Heart left ventricle (tissue), 16 donors: ENCODE results near the gene CIP2A. TPM values are rescaled to one million over a fixed set of nuclear protein-coding genes. Genes with fewer than 3 reads are reported as not detected.
A peak's percentile ranks its signal among the peaks of the same experiment; 100 is the strongest.

ENCODE experiments used
- ATAC-seq, 4 donors: fragments of 200-7000 bp; cut with Tn5 transposase; one replicate each; pipeline ENCODE4 v1.9.1; 2020 to 2022; ENCODE audit warnings: moderate library complexity in 4 of 4, mild to moderate bottlenecking in 3 of 4, moderate number of reproducible peaks in 1 of 4
- DNase-seq, 5 donors: peaks; one replicate each; pipeline ENCODE4 v3.0.0-alpha.2; 2020
- H3K27ac ChIP-seq, 12 donors: fragments of 200-600 bp; sonication (generic) in 4 of 12; one replicate each; pipeline versions ENCODE4 v1.5.0 to v1.8.0; 2016 to 2022; ENCODE audit warnings: mild to moderate bottlenecking in 2 of 12
- H3K27me3 ChIP-seq, 9 donors: fragments of 200-600 bp; sonication (generic) in 2 of 9; one replicate each; pipeline versions ENCODE4 v1.5.1 to v1.8.0; 2016 to 2022; ENCODE audit warnings: mild to moderate bottlenecking in 3 of 9
- H3K36me3 ChIP-seq, 9 donors: fragments of 200-600 bp; sonication (generic) in 2 of 9; one replicate each; pipeline versions ENCODE4 v1.5.0 to v1.8.0; 2018 to 2022; ENCODE audit warnings: mild to moderate bottlenecking in 2 of 9
- H3K4me1 ChIP-seq, 12 donors: fragments of 200-600 bp; sonication (generic) in 4 of 12; one replicate each; pipeline versions ENCODE4 v1.5.0 to v1.8.0; 2016 to 2022; ENCODE audit warnings: mild to moderate bottlenecking in 3 of 12
- H3K4me3 ChIP-seq, 12 donors: fragments of 200-600 bp; sonication (generic) in 4 of 12; one replicate each; pipeline versions ENCODE4 v1.5.0 to v1.8.0; 2017 to 2022; ENCODE audit warnings: mild to moderate bottlenecking in 9 of 12, moderate library complexity in 4 of 12
- H3K9me3 ChIP-seq, 12 donors: fragments of 200-600 bp; sonication (generic) in 4 of 12; one replicate each; pipeline versions ENCODE4 v1.5.0 to v1.8.0; 2016 to 2022; ENCODE audit warnings: mild to moderate bottlenecking in 1 of 12
- CTCF ChIP-seq, 12 donors: fragments of 200-600 bp; sonication (generic) in 4 of 12; IDR thresholded peaks; one replicate each; pipeline versions ENCODE4 v1.5.0 to v1.8.0; 2018 to 2022; ENCODE audit warnings: antibody characterized with exemption in 12 of 12, mild to moderate bottlenecking in 5 of 12
- POLR2A ChIP-seq, 2 donors: fragments of 450-650 bp; IDR thresholded peaks; one replicate each; pipeline ENCODE4 v1.6.1; 2017; ENCODE audit warnings: antibody characterized with exemption in 2 of 2, mild to moderate bottlenecking in 2 of 2, moderate library complexity in 2 of 2
- WGBS, 4 donors: extraction: QIAGEN DNeasy Blood & Tissue Kit in 2 of 4; methylation state at CpG; one replicate each; pipeline versions ENCODE4 v1.1.5 to v1.1.7; 2013 to 2018; 5-methylcytosine and 5-hydroxymethylcytosine counted together
- intact Hi-C, 10 donors: fragments of 100-400 bp; cut with DNase I; formaldehyde crosslinking; loops; one replicate each; pipeline versions ENCODE4 v1.11.1 to v1.14.2; 2022
- polyA plus RNA-seq, 2 donors: library from polyadenylated mRNA; stranded (reverse); fragments of 200-250 nt; gene quantifications; one replicate each; pipeline ENCODE4 v1.2.3, GENCODE V29; 2013
- total RNA-seq, 9 donors: library from RNA; depleted of rRNA in 2 of 9; stranded (reverse); fragments of >200 nt in 2 of 9; fragmentation: NEBNext Ultra II Directional in 3 of 9; extraction: Animal tissue kit (Norgen Biotek cat#: 25700) in 3 of 9; gene quantifications; one replicate each; pipeline versions ENCODE4 v1.1.0 to v1.2.4, GENCODE V29; 2016 to 2023
- donor health status: ischemic (EF 13 %, LVEDD 7.1; RV severe dilation, severe dysfunction).
- donor health status: healthy with polysubstance abuse.
- donor health status: DM: no; HTN: yes; CAD: no.
- donor health status: DM: no; HTN: no; CAD: no.
- donor health status: ischemic (EF 25% LVEDD 6.9; RV normal size, moderate dysfunction).
- donor health status: ischemic (EF 25% LVEDD 5.7; RV mildly dilated, moderate dysfunction).
- donor health status: healthy.
- donor health status: DM: yes; HTN: yes; CAD: no.
- donor health status: ischemic (EF 35%, LVEDD 5.7; RV mildly dilated, moderate dysfunction).
- donor health status: nonischemic (EF 11% LVEDD 7.7; RV severe dilation, severe dysfunction).
- donor health status: DM: yes; HTN: yes; CAD: no.
- donor health status: PGD.
- donor health status: ischemic (EF 29% LVEDD 5.4; RV normal size, mild dysfunction).
- donor health status: nonischemic (EF 23%, LVEDD 6.1; RV moderate dilation, normal function).

Gene CIP2A
- total and polyA plus RNA-seq, 11 donors = 0.19 to 4.7 (median 1.2) TPM

- Histone ChIP-seq H3K27me3 (no peaks in the 10 kb centered on the region), H3K4me1 (peaks cover 0 to 9% (median 0%) of the 10 kb centered on the region in 12 donors), H3K27ac (no peak overlapping the region), H3K4me3 (no peak overlapping the region), H3K36me3 (no peaks in the 10 kb centered on the region), H3K9me3 (no peaks in the 10 kb centered on the region)
- ATAC-seq = no peak
- 65 to 89% (median 68%) methylated on average over 2 of the region's 2 CpGs for WGBS, 4 donors
- intact Hi-C loops = loop anchor here in 1 of 10 donors (5.0 kb wide), 1 partner anchor 42 kb away; no protein-coding TSS in a partner anchor
- TF ChIP-seq CTCF (IDR thresholded peaks at IDR 0.05) (no peak), POLR2A (IDR thresholded peaks at IDR 0.05) (no peak)
- DNase-seq = no peak
These were observed 79.4 kb downstream of the CIP2A start for GRCh38 chr3:108509871-108510270.

DNA sequence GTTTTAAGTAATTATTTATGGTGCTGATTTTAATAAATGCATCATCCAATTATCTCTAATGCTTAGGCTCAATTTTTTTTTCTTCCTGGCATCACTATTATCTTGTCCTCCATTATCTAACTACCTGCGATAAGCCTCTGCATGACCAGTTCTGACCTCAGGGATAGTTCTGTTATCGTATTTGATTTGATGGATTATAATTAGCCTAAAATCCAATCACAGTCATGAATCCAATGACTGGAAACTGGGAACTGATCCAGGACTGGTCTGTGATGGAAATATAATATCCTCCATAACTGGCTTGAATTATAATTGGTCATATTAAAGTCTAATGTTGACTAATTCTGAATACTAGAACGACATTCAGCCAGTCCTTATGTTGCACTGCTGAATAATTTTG is 80.0 kb downstream of the CIP2A start:
- intact Hi-C loops = loop anchor here in 1 of 10 donors (5.0 kb wide), 1 partner anchor 43 kb away; no protein-coding TSS in a partner anchor
- Histone ChIP-seq H3K4me1 (peaks cover 0 to 9% (median 0%) of the 10 kb centered on the region in 12 donors), H3K4me3 (no peak overlapping the region), H3K27me3 (no peaks in the 10 kb centered on the region), H3K9me3 (no peaks in the 10 kb centered on the region), H3K36me3 (no peaks in the 10 kb centered on the region), H3K27ac (no peak overlapping the region)
- TF ChIP-seq POLR2A (IDR thresholded peaks at IDR 0.05) (no peak), CTCF (IDR thresholded peaks at IDR 0.05) (no peak)
- DNase-seq (no peak), ATAC-seq (no peak)
- WGBS, 4 donors = 36 to 44% (median 39%) methylated on average over 3 of the region's 3 CpGs

- DNase-seq (no peak), ATAC-seq (no peak)
- Histone ChIP-seq H3K36me3 (no peaks in the 10 kb centered on the region), H3K27me3 (no peaks in the 10 kb centered on the region), H3K9me3 (no peaks in the 10 kb centered on the region), H3K4me1 (peaks cover 0 to 9% (median 0%) of the 10 kb centered on the region in 12 donors), H3K4me3 (no peak overlapping the region), H3K27ac (no peak overlapping the region)
- intact Hi-C loops = loop anchor here in 1 of 10 donors (5.0 kb wide), 1 partner anchor 44 kb away; no protein-coding TSS in a partner anchor
- TF ChIP-seq POLR2A (IDR thresholded peaks at IDR 0.05) = no peak
These were observed 81.3 kb downstream of the CIP2A start for GRCh38 chr3:108507902-108508301.

- H3K9me3 ChIP-seq = no peaks in the 10 kb centered on the region
- H3K36me3 ChIP-seq = no peaks in the 10 kb centered on the region
- peaks cover 0 to 9% (median 0%) of the 10 kb centered on the region in 12 donors for H3K4me1 ChIP-seq
- DNase-seq (no peak), ATAC-seq (no peak)
- H3K4me3 ChIP-seq = no peak overlapping the region
- TF ChIP-seq CTCF (IDR thresholded peaks at IDR 0.05) (peak in 2 of 12 donors; percentile 16 to 19), POLR2A (IDR thresholded peaks at IDR 0.05) (no peak)
- WGBS, 4 donors = 84 to 94% (median 88%) methylated on average over 1 of the region's 1 CpG
- H3K27ac ChIP-seq = no peak overlapping the region
- intact Hi-C loops = loop anchor here in 1 of 10 donors (5.0 kb wide), 1 partner anchor 46 kb away; no protein-coding TSS in a partner anchor
- no peaks in the 10 kb centered on the region for H3K27me3 ChIP-seq
These were observed 83.4 kb downstream of the CIP2A start for GRCh38 chr3:108505811-108506210.

DNA sequence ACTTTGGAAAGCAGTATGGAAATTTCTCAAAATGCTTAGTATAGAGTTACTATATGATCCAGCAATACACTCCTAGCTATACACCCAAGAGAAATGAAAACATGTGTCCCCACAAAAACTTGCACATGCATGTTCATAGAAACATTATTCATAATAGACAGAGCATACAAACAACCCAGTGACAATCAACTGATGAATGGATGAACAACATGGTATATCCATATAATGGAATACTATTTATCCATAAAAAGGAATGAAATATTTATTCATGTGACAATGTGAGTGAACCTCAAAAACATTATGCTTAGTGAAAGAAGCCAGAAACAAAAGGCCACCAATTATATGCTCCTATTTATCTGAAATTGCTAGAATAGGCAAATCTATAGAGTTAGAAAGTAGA is 85.5 kb downstream of the CIP2A start:
- no peak for DNase-seq
- no peaks in the 10 kb centered on the region for H3K4me1 ChIP-seq
- ATAC-seq = no peak
- intact Hi-C loops = loop anchor here in 1 of 10 donors (5.0 kb wide), 1 partner anchor 39 kb away; no protein-coding TSS in a partner anchor
- H3K9me3 ChIP-seq = no peaks in the 10 kb centered on the region
- no peaks in the 10 kb centered on the region for H3K36me3 ChIP-seq
- no peak for TF ChIP-seq POLR2A (IDR thresholded peaks at IDR 0.05)
- no peak for TF ChIP-seq CTCF (IDR thresholded peaks at IDR 0.05)
- no peaks in the 10 kb centered on the region for H3K27me3 ChIP-seq
- no peak overlapping the region for H3K4me3 ChIP-seq
- H3K27ac ChIP-seq = no peak overlapping the region
